CD4-positive, alpha-beta T cell (primary cell): ENCODE data around the gene FNDC3B. TPM values are rescaled to one million over a fixed set of nuclear protein-coding genes. Genes with fewer than 3 reads are reported as not detected.

ENCODE experiments used
- ATAC-seq: fragments of 200-7000 bp; cut with Tn5 transposase; one replicate; pipeline ENCODE4 v1.10.0; 2022; ENCODE audit warnings: mild to moderate bottlenecking; ENCODE audit not compliant: poor library complexity
- CTCF ChIA-PET: fragments of 350-600 bp; sonication (Branson Sonifier 250); formaldehyde crosslinking; loops from one replicate; lab custom pipeline; 2021; ENCODE audit warnings: antibody characterized with exemption, inconsistent platforms; lab: Charles Lee
- POLR2A ChIA-PET: fragments of 350-600 bp; sonication (Branson Sonifier 250); formaldehyde crosslinking; loops from one replicate; lab custom pipeline; 2021; ENCODE audit warnings: antibody characterized with exemption, inconsistent platforms; lab: Charles Lee
- DNase-seq, 14 experiments: peaks; one replicate each; pipeline ENCODE4 v3.0.0-alpha.2; 2013 to 2020; ENCODE audit warnings: mixed read lengths in 2 of 14
- H3K27ac ChIP-seq, 2 donors: one replicate each; pipeline versions ENCODE4 v1.5.1 to v1.7.0; 2013; ENCODE audit warnings: low read length in 2 of 2, low read depth in 1 of 2, mild to moderate bottlenecking in 1 of 2
- H3K27me3 ChIP-seq, 2 experiments: 1 replicate in 1 of 2; 2 replicates in 1 of 2; pipeline versions ENCODE4 v1.6.1 to v1.7.0; 2013; ENCODE audit warnings: low read length in 2 of 2, control low read depth in 1 of 2, mild to moderate bottlenecking in 1 of 2, moderate library complexity in 1 of 2; ENCODE audit not compliant: insufficient read depth in 2 of 2, control insufficient read depth in 1 of 2
- H3K36me3 ChIP-seq: one replicate; pipeline ENCODE4 v1.6.1; 2013; ENCODE audit warnings: low read length, control low read depth; ENCODE audit not compliant: insufficient read depth
- H3K4me1 ChIP-seq: one replicate; pipeline ENCODE4 v1.6.1; 2013; ENCODE audit warnings: low read length, control low read depth; ENCODE audit not compliant: insufficient read depth
- H3K4me3 ChIP-seq: one replicate; pipeline ENCODE4 v1.5.1; 2013; ENCODE audit warnings: mild to moderate bottlenecking, low read length, moderate library complexity
- H3K9me3 ChIP-seq, 2 experiments: 1 replicate in 1 of 2; 2 replicates in 1 of 2; pipeline versions ENCODE4 v1.6.1 to v1.7.0; 2013; ENCODE audit warnings: low read length in 2 of 2, mild to moderate bottlenecking in 2 of 2, control low read depth in 1 of 2, moderate library complexity in 1 of 2; ENCODE audit not compliant: control insufficient read depth in 1 of 2, insufficient read depth in 1 of 2
- H3K27ac Mint-ChIP-seq: one replicate; pipeline ENCODE4 v1.8.0; 2020; ENCODE audit warnings: mixed read lengths
- H3K27me3 Mint-ChIP-seq: one replicate; pipeline ENCODE4 v1.8.0; 2021; ENCODE audit warnings: mixed read lengths
- H3K36me3 Mint-ChIP-seq: one replicate; pipeline ENCODE4 v1.8.0; 2021; ENCODE audit warnings: low read depth, mixed read lengths
- H3K4me1 Mint-ChIP-seq: one replicate; pipeline ENCODE4 v1.8.0; 2021; ENCODE audit warnings: low read depth, mixed read lengths
- H3K4me3 Mint-ChIP-seq: one replicate; pipeline ENCODE4 v1.8.0; 2020; ENCODE audit warnings: mild to moderate bottlenecking, mixed read lengths
- H3K9me3 Mint-ChIP-seq: one replicate; pipeline ENCODE4 v1.8.0; 2020; ENCODE audit warnings: mixed read lengths
- intact Hi-C, 2 experiments: fragments of 100-400 bp; cut with DNase I in 1 of 2; cut with micrococcal nuclease in 1 of 2; formaldehyde crosslinking; loops; one replicate each; pipeline versions ENCODE4 v1.15.1 to v1.9.0; 2023 to 2025; cut with DNase I, micrococcal nuclease
- total RNA-seq, 174 experiments: library from RNA in 2 of 174; stranded (reverse) in 2 of 174; gene quantifications; one replicate each; pipeline ENCODE4 v1.2.3 and lab custom pipeline; 2021 to 2026
- TF ChIP-seq, protein P1 (sequence below): fragments of 200-600 bp; IDR thresholded peaks from one replicate; pipeline ENCODE4 v1.8.0; 2022; ENCODE audit warnings: antibody characterized with exemption, mild to moderate bottlenecking

FNDC3B gene
- total RNA-seq, 2 experiments from 2014 or later: 26.1 to 28.7 TPM

DNA sequence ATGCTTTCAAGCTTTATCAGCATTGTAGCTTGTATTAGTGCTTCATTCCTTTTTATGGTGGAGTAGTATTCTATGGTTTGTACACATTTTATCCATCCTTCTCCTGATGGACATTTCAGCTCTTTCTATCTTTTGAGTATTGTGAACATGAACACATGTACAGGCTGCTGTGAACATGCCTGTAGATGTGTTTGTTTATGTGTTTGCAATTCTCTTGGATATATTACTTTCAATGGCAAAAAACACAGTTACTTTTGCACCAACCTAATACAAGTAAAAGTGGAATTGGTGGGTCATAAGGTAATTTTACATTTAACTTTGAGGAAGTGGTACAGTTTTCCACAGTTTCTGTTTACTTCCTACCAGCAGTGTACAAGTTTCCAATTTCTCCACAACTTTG is 180.4 kb downstream of the FNDC3B start:
- no peaks in the 10 kb centered on the region for H3K27me3 Mint-ChIP-seq
- peaks cover 30% of the 10 kb centered on the region for H3K4me1 Mint-ChIP-seq
- TF ChIP-seq, protein P1, sequence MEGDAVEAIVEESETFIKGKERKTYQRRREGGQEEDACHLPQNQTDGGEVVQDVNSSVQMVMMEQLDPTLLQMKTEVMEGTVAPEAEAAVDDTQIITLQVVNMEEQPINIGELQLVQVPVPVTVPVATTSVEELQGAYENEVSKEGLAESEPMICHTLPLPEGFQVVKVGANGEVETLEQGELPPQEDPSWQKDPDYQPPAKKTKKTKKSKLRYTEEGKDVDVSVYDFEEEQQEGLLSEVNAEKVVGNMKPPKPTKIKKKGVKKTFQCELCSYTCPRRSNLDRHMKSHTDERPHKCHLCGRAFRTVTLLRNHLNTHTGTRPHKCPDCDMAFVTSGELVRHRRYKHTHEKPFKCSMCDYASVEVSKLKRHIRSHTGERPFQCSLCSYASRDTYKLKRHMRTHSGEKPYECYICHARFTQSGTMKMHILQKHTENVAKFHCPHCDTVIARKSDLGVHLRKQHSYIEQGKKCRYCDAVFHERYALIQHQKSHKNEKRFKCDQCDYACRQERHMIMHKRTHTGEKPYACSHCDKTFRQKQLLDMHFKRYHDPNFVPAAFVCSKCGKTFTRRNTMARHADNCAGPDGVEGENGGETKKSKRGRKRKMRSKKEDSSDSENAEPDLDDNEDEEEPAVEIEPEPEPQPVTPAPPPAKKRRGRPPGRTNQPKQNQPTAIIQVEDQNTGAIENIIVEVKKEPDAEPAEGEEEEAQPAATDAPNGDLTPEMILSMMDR: no peak
- no peak for ATAC-seq
- CTCF ChIA-PET: no interaction called here
- Histone ChIP-seq H3K36me3 (no peaks in the 10 kb centered on the region), H3K9me3 (no peaks in the 10 kb centered on the region), H3K4me3 (no peak overlapping the region), H3K27ac (no peak overlapping the region), H3K27me3 (no peaks in the 10 kb centered on the region), H3K4me1 (no peaks in the 10 kb centered on the region)
- intact Hi-C loops: no loop called here
- H3K9me3 Mint-ChIP-seq: no peaks in the 10 kb centered on the region
- POLR2A ChIA-PET: no interaction called here
- no peak overlapping the region for H3K4me3 Mint-ChIP-seq
- no peak for DNase-seq
- H3K36me3 Mint-ChIP-seq: no peaks in the 10 kb centered on the region
- H3K27ac Mint-ChIP-seq: no peak overlapping the region

DNA sequence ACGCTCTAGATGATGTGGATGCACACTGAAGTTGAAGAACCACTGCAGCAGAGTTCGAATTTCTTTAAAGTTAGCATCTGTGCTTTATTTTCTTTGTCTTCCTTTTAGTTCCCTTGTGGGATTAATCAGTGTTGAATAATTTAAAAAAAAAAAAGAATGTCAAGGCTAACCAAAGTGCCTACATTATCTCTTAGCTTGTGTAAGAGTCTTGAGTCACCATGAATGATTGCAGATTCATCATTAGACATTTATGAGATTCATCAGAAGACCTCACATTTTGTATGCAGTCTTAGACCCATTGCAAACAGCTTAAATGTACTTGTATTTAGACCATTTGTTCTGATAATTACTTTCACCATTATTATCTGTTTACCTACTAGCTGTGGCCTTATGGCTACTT is 182.2 kb downstream of the FNDC3B start:
- CTCF ChIA-PET: no interaction called here
- Histone ChIP-seq H3K36me3 (no peaks in the 10 kb centered on the region), H3K4me1 (no peaks in the 10 kb centered on the region), H3K9me3 (no peaks in the 10 kb centered on the region), H3K27ac (no peak overlapping the region), H3K27me3 (no peaks in the 10 kb centered on the region), H3K4me3 (no peak overlapping the region)
- no peak overlapping the region for H3K4me3 Mint-ChIP-seq
- DNase-seq (no peak), ATAC-seq (no peak)
- H3K36me3 Mint-ChIP-seq: no peaks in the 10 kb centered on the region
- H3K27me3 Mint-ChIP-seq: no peaks in the 10 kb centered on the region
- peaks cover 30% of the 10 kb centered on the region for H3K4me1 Mint-ChIP-seq
- H3K9me3 Mint-ChIP-seq: no peaks in the 10 kb centered on the region
- TF ChIP-seq, protein P1: no peak
- H3K27ac Mint-ChIP-seq: no peak overlapping the region
- intact Hi-C loops: no loop called here
- POLR2A ChIA-PET: no interaction called here

DNA sequence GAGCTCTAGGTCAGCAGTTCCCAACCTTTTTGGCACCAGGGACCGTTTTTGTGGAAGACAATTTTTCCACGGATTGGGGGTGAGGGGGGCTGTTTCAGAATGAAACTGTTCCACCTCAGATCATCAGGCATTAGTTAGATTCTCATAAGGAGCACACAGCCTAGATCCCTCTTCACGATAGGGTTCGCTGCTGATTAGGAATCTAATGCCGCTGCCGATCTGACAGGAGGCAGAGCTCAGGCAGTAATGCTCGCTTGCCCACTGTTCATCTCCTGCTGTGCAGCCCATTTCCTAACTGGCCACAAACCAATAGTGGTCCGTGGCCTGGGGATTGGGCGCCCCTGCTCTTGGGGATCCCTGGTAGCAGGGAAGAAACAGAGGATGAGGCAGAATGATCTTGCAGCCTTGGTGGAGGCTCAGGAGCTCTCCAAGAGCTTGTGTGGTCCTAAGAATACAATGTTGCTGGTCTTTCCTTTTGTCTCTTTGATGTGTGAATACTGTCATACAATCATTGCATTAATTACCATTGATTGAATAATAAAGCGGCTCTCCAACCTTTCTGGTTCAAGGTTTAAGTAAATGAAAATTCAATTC is 183.2 kb downstream of the FNDC3B start:
- Histone ChIP-seq H3K4me3 (no peak overlapping the region), H3K4me1 (no peaks in the 10 kb centered on the region), H3K27ac (no peak overlapping the region), H3K27me3 (no peaks in the 10 kb centered on the region), H3K9me3 (no peaks in the 10 kb centered on the region), H3K36me3 (peaks cover 8% of the 10 kb centered on the region)
- DNase-seq (no peak), ATAC-seq (no peak)
- intact Hi-C loops: no loop called here
- TF ChIP-seq, protein P1: no peak
- POLR2A ChIA-PET: no interaction called here
- Mint-ChIP-seq H3K9me3 (no peaks in the 10 kb centered on the region), H3K36me3 (no peaks in the 10 kb centered on the region), H3K27ac (no peak overlapping the region), H3K4me1 (peaks cover 19% of the 10 kb centered on the region), H3K27me3 (no peaks in the 10 kb centered on the region), H3K4me3 (no peak overlapping the region)
- CTCF ChIA-PET: no interaction called here
